ENCODE measurements around the gene USP31.

DNA sequence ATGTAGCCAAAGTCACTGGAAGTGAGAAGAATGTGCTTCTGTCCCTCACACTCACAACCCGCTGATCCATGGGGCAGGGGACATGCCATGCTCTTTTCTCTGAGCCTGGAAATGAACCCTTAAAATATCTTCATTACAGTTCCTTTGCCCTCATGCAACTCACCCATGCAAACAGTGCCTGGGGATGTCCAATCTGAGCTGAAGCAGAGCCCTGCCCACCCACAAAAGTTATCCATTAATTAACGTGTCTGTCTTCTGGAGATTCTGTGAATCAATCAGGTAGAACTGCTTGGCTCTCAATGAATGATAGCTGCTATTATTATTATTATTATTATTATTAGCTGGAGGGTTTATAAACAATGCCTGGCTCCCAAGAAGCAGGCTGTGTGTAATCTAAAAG, 133.7 kb downstream of the USP31 start:
- no peak for TF ChIP-seq CTCF (IDR thresholded peaks at IDR 0.05)
- TF ChIP-seq ZFX (IDR thresholded peaks at IDR 0.05; ENCODE audit: borderline replicate concordance) = no peak
